NCI-H526 treated with DMSO at 0.1 percent for 48 hours (cell line): Measurements from ENCODE around the gene PCSK9.
A peak's percentile ranks its signal among the peaks of the same experiment; 100 is the strongest.

ENCODE experiments used
- DNase-seq: peaks from one replicate; lab custom pipeline; 2025; lab: John Stamatoyannopoulos, UW

Gene PCSK9

GRCh38 chr1:55059302-55060132 lies 20.2 kb downstream of the PCSK9 start:
- no peak for DNase-seq

- no peak for DNase-seq
Observed at GRCh38 chr1:55060133-55060999, 21.0 kb downstream of the PCSK9 start.

DNA sequence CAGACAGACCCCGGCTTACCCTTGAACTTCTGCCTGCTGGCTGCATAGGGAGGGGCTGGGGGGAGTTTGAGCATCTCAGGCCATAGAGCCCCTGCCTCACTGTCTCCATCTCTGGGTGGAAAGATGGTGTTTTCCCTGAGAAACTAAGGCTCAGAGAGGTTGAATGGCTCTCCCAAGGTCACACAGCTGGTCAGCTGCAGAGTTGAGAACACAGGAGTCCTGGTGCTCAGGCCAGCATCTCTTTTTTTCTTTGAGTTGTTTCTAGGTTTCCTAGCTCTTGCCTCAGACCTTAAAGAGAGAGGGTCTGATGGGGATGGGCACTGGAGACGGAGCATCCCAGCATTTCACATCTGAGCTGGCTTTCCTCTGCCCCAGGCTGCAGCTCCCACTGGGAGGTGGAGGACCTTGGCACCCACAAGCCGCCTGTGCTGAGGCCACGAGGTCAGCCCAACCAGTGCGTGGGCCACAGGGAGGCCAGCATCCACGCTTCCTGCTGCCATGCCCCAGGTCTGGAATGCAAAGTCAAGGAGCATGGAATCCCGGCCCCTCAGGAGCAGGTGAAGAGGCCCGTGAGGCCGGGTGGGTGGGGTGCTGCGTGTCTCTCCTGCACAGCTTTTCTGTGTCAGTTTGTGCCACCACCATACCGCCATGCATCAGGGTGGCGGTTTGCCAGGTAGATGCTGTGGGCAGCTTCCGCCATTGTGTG lies 21.8 kb downstream of the PCSK9 start:
- no peak for DNase-seq

- no peak for DNase-seq
Observed at GRCh38 chr1:55061706-55062321, 22.5 kb downstream of the PCSK9 start.

- DNase-seq = no peak
Observed at GRCh38 chr1:55062801-55063576, 23.6 kb downstream of the PCSK9 start.

DNA sequence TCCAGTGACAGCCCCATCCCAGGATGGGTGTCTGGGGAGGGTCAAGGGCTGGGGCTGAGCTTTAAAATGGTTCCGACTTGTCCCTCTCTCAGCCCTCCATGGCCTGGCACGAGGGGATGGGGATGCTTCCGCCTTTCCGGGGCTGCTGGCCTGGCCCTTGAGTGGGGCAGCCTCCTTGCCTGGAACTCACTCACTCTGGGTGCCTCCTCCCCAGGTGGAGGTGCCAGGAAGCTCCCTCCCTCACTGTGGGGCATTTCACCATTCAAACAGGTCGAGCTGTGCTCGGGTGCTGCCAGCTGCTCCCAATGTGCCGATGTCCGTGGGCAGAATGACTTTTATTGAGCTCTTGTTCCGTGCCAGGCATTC lies 24.2 kb downstream of the PCSK9 start:
- no peak for DNase-seq

- DNase-seq = peak; percentile 26
Observed at GRCh38 chr1:55064071-55064581, 24.8 kb downstream of the PCSK9 start.

GRCh38 chr1:55064861-55065263 lies 25.5 kb downstream of the PCSK9 start:
- no peak for DNase-seq

- no peak for DNase-seq
Observed at GRCh38 chr1:55065648-55066047, 26.3 kb downstream of the PCSK9 start.

DNA sequence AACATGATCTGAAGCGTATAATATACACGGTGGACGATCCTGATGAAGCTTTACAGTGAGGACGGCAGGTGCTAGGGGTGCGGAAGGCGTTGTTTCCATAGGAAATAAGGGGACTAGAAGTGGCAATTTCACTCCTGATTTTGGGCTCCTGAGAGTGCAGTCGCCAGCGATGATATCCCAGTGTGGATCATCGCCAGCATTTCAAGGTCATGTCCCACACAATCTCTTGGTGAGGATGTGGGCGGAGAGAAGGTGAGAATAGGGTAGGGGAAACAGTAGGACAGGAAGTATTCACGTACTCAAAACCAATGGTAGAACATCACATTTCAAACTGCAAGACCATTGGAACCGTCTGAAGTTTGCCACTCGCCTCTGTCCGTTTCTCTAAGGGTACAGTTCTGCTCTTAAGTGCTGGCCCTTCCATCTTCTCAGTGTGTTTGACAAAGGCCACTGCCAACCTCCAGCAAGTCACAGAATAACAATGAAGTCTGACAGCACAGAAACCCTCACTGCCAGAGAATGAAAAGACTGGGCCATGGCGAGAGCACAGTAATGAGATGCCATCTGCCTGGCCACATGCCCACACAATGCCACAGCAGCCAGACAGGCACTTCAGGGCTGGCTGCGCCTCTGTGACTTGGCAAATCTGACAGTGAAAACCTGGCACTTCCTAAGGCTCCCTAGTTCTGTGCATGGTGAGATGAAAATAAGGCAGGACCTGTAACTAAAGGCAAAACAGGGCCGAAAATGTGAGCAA lies 27.9 kb downstream of the PCSK9 start:
- DNase-seq = no peak

- no peak for DNase-seq
Observed at GRCh38 chr1:55067914-55068313, 28.6 kb downstream of the PCSK9 start.

DNA sequence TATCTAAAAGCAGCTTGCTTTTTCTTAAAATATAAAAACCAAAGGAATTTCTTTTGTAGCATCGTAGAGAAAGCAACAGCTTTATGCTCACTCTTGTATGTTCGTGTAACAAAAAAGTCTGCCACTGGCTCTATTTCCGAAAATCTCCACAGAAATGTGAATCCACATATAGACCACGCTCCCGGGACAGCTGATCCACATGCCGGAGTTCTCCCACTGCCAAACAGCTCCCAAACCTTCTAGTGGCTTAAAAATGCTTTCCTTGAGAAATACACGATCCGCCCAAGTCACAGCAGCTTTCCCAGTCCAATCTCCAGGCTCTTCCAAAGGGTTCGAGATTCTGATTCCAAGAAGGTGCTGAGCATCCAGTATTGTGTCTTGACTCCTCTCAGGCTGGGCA lies 29.3 kb downstream of the PCSK9 start:
- no peak for DNase-seq

DNA sequence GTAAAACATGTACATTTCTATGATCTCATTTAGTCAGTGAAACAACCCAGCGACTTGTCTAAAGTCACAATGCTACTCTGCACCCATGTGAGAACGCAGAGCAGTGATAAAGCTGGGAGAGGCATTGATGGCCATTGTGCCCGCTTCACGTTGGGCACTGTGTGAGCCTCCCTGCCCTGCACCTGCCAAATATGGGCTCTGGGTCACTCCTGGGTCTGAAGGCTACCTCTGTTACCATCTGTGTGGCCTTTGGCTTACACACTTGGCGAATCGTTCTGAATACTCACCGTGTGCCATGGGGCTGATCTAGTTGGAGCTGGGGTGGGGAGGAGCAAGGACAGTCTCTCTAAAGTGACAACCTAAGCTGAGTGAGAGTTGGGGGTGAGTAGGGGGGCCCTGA lies 29.9 kb downstream of the PCSK9 start:
- DNase-seq = no peak

DNA sequence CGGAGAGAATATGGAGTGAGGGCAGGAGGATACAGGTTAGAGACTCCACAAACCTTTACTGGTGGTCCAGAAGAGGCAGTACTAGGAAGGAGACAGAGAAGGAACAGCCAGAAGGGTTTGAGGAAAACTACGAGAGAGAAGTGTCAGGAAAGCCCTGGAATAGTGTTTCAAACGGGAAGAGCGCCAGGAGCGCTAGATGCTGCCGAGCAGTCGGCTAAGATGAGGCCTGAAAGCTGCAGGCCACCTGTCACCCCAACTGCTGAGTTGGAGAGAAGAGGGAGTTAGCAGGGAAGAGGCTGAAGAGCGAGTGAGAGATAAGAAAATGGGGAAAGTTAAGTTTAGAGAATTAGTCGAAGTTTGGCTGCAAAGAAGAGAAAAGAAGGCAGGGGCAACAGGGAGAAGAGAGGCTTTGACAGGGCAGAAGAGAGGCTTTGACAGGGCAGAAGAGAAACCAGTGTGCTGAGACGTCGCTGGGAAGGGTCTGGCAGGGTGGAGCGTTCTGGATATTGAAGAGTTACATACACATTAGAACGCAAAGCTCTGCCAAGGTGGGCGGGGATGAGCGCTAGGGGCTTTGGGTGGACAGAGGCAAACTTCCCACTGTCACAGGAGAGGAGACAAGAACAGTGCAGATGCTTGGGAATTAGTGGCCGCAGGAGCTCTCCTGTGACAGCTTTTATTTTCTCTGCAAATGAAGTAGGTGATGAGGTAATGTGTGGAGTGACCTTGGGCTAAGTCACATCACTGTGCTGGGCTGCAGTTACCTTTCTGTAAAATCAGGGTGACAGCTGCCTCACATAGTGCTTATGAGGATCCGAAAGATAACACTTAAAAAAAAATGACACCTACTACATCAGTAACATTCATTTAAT lies 31.2 kb downstream of the PCSK9 start:
- no peak for DNase-seq

DNA sequence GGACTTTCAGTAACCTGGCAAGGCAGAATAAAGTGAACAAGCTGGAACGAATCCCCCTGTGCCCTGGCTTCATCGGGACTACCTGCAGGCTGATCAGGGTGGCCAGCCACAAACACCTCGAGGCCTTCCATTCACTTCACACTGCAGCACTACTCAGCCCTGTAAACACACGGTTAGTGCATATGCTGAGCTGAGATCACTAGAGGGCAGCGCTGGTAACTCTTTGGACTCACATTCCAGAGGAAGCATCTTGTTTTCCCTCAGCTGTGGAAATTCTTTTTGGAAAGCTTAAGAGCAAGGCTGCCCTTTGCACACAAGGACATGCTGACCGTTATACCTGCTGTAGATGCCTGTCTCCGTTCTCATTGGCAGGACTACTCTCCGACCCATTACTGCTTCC lies 32.1 kb downstream of the PCSK9 start:
- peak; percentile 5 for DNase-seq

DNA sequence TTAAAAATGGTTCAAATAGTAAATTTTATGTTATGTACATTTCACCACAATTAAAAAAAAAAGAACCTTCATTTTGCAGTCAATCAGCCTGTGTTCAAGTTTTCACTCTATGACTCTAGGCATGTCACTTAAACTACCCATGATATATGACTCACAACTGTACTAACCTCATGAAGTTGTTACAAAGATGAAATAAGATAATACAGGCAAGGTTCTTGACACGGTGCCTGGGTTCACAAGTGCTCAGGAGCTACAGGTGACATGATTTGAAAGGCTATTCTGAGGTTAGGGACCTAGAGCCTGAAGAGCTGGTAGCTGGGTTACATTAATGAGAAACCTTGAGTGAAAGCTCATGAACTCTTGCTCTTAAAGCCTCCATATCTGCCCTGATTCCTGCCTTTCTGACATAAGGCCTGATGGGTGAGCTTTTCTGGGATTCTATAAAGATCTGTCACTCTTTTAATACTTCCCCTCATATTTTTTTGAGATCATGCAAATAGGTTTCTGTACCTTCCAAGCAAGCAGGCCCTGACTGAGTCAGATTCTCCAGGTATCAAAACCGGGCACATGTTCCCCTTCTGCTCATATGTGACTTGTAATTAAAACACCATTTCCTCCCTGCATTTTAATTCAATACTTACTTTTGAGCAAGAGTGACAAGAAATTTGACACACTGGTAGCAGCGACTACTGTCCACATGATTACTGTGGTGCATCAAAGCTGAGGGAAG lies 34.0 kb downstream of the PCSK9 start:
- no peak for DNase-seq

DNA sequence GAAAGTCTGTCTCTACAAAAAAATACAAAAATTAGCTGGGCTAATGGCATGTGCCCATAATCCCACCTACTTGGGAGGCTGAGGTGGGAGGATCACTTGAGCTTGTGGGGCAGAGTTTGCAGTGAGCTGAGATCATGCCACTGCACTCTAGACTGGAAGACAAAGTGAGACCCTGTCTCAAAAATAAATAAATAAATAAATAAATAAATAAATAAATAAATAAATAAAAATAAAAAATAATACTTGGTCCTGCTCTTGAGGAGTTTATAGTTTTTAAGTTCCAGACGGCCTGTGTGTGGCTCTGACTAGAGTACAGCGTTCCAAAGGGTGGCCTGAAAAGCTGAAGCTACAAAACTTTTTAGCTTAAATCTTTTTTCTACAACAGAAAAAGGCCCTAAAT lies 35.1 kb downstream of the PCSK9 start:
- DNase-seq = no peak

DNA sequence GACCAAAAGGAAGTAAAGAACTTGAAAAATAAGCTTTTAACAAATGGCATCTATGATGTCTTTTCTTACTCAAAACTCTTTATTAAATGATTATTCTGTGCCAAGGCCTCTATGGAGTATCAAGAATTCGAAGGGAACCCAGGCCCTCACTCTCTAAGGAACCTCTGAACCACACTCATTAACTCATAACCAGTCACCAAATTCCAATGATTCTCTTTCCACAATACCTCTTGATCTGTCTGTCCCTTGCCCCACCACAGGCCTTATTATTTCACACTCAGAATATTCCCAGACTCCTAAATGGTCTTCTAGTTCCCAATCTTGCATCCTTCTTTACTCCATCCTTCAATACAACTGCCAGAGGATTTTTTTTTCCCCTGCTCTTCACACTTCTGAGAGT lies 37.0 kb downstream of the PCSK9 start:
- DNase-seq = no peak

DNA sequence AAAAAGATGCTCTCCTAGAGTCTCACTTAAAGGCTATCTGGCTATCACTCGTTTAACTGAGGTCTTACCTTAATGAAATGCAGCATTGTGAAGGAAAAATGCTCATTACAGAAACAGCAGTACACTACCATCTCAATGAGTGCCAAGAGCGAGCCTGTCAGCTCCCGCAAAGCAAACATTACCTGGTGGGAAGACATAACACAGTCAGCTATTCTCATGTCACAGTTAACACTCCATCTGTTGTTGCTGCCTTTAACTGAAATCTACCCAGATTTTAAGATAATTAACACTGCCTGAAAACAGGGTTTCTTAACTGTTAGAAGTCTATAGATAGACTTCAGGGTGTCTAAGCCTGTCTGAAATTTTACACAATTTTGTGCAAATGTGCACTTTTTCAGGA lies 39.1 kb downstream of the PCSK9 start:
- DNase-seq = no peak
